Measurements from ENCODE around the gene LRP1B.

Gene LRP1B

DNA sequence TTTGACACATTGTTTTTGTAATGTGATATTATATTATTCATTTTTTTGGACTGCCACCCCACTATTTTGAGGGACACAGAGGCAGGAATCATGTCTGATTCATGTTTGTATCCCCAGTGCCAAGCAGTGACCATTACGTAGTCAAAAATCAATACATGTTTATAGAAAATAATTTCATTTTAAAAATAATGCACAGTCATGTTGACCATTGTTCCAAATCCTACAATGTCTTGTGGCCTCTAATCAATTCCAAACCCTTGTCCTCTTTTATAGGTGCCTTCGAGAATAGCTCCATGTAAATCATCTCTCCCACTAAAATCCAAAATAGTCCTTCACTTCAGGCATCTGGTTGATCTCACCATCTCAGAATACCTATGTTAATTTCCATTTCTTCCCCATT lies 454.7 kb downstream of the LRP1B start:
- no peak for DNase-seq (ENCODE audit: low spot score)

DNA sequence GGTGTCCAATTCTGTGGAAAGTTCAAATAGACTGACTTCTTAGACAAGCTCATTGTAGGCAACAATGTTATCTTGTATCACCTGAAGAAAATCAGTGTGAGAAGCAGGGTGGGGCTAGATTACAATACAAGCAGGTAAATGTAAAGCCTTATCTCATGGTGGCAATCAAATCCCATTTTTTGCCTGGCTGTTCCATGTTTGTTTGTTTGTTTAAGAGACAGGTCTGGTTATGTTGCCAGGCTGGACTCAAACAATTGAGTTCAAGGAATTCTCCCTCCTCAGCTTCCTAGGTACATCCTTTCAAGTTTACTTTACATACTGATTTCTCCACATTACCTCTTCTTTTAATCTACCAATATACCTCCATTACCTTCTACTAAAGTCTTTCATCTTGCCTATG lies 464.6 kb downstream of the LRP1B start:
- DNase-seq (ENCODE audit: low spot score), result no peak

DNA sequence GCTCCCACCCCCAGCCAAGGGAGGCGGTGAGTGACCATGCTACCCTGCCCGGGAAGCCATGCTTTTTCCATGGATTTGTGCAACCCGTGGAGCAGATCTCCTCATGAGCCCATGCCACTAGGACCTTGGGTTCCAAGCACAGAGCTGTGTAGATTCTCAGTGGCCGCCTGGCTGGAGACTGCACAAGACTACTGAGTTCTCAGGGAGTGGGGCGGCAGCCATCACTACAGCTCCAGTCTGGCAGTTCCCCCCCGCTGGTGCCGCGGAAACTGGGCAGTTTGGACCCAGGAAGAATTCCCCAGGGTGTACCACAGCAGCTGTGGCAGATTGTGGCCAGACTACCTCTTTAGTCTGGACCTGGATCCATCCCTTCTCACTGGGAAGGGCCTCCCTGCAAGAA lies 470.6 kb downstream of the LRP1B start:
- no peak for DNase-seq (ENCODE audit: low spot score)

DNA sequence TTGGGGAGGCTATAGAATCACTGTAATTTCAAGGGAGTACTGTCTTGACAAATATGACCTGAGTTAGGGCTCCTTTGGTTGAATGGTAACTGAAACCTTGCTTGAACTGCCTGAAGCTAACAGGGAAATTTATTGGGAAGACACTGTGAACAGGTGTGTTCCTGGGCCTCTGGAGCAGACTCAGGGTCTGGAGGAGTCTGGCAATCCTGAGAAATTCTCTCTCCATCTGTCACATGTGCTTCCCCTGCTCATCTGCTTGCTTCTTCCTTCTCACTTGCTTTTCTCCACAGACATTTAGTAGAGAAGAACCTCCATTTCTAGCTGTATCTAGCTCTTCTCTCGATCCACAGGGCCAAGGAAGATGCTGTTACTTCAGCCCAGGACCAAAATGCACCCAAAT lies 476.5 kb downstream of the LRP1B start:
- no peak for DNase-seq (ENCODE audit: low spot score)

DNA sequence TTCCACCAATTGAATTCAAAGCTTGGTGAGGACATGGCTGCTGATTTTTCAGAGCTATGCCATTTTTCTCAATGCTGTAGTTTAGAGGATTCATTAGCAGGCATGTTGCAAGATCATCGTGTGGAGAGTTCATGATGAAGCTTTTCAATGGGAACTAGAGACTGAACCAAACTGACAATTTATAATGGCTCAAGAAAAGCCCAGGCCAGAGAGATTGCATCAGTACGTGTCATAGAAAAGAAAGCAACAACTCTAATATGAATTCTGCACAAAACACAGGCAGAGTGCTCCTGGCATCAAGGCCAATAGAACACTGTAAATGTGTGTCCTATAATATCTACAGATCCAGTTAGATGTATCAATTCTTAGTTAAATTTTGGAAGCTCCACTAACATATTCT lies 477.6 kb downstream of the LRP1B start:
- DNase-seq (ENCODE audit: low spot score), result no peak

DNA sequence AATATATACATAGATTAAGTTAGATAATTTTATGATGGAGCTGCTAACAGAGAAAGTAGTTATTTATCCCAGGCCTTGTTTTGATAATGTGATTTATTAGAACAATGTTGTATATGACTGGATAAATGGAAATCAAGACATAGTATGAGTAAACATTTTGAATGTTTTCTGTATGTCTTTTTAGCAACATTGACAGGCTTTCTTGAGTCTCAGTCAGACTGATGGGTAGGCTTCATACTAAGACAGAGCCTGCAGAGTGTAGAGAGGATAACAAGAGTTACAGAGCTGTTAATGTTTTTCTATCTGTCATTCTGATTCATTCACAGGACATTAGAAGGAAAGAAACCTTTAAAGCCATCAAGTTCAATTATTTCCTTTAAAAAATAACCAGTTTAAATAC lies 478.5 kb downstream of the LRP1B start:
- DNase-seq (ENCODE audit: low spot score), result no peak

DNA sequence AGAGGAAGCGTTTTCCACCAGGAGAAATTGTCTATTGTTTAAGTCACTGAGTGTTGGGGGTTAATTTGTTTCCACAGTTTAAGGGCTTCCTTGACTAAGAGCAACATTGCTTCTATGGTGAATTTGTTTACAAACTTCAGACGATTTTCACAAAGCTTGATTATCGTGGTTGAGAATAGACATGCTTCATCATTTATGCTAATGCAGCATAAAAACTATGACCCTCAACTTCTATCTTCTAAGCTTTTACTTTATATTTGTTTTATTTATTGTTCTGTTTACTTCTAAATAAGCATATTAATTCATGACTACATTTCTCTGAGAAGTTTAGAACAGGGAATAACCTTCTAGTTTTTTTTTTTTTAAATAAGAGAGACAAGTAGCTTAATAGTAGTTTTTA lies 483.5 kb downstream of the LRP1B start:
- DNase-seq (ENCODE audit: low spot score), result no peak

DNA sequence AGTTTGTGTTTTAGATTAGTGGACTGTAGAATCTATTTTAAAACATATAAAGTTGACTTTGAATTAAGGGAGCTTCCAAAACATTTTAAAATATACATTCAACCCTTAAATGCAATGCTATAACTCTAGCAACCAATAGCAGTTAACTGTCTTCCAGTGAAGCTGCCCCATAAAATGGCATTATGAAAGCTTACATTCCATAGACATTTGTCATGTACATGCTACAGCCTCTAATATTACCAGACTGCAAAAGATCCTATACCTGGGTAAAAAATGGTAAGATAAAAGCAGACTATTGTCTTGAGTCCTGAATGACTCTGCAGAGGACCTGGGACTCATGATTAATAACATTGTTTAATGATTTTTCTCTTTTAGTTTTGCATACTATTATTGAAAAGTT lies 489.4 kb downstream of the LRP1B start:
- DNase-seq (ENCODE audit: low spot score), result no peak

DNA sequence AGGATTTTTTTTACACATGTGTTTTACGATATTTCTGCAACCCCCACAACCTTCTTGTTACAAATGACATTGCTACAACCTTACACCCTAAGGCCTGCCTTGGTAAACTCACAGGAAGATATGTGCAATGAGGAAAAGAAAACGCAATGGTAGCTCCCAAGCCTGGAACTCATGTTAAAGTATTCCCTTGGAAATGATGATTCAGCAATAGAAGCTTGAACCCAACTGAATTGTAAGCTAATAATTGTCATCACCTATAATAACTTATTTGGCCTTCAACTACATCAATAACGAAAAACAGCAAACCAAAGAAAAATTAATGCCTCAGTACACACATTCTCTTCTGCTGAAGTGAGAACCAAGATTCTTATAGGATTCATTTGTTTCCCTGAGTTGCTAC lies 491.0 kb downstream of the LRP1B start:
- DNase-seq (ENCODE audit: low spot score), result no peak

DNA sequence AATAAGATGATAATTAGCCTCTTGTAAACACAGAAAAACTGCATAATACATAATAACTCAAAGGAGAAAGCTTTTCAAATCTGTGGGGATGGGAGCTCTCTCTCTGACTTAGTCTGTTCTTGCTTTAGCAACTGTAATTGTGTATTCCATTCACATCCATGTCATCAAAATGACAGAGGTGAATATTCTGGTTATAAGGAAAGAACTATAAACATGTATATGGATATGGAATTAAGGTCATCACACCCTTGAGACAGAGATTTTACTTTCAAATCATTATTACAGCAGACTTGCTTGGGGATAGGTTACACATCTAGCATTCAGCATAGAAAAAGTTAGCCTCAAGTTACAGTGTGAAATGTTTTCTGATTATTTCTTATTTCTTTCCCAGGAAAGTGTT lies 497.7 kb downstream of the LRP1B start:
- no peak for DNase-seq (ENCODE audit: low spot score)

DNA sequence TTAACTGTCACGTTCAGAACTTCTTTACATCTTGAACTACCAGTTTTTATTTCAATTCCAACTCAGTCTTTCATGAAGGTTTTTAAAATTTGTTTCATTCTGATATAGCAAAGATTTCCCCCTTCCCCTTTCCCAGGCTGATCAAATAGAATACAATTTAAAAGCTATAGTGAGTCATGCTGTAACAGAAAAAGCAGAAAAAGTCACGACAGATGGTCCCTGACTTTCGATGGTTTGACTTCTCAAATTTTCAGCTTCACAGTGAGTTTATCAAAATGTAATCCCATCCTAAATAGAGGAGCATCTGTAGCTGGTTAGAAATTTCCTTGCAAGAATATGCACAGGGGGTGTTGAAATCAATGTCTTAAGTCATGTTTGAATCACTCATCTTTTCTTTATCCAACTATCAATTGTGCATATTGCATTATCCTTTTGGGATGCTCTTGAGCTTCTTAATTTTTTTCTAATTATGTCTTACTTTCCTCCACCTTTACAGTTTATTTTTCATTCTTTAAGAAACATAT lies 500.3 kb downstream of the LRP1B start:
- no peak for DNase-seq (ENCODE audit: low spot score)

DNA sequence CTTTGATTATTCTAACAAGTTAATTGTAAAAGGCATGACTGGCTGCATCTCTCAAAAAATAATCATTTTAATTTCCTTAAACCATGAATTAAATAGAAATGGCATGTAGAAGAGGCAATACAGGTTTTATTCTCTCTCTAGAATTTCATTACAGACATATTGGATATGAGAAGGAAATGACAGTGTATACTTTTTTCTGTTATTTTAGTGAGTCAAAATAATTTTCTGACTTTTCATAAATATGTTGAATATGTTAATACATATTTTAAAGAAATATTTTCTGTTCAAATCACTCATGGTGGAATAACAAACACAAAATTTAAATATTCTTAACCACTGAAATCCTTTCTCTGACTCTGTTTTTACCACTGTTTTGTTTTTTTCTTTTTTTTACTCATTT lies 510.4 kb downstream of the LRP1B start:
- DNase-seq (ENCODE audit: low spot score), result no peak

DNA sequence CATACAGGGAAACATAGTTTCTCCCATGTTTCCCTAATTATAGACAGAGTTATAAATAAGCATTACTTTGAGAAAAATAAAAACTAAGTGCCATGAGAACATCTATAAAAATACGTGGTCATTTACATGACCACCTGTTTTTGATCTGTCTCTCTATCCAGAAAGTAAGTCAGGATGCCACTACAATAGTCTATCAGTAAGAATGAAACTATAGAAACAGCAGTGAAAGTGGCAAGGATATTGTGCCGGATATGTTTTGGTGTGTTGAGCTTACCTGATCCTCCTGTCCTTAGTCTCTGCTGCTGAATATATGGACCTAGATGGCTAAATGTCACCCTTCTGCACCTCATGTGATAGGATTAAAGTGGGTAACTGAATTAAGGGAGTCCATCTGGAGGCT lies 512.4 kb downstream of the LRP1B start:
- no peak for DNase-seq (ENCODE audit: low spot score)

DNA sequence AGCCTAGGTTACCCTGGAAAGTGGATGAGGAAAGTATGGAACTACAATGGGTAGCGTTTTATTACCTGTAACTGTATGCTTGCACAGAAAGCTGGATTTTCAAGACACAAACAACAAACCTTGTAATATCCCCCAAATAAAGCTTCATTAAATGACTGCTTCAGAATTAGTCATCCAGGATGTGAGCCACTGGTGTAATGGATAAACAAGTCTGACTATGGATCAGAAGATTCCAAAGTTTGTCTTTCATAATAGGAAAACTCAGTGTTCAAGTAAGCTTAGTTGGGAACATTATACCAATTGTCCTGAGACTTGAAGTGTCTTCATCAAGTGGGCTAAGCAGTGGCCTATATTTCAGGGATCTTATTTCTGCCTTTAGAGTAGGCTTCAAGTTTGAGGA lies 518.8 kb downstream of the LRP1B start:
- no peak for DNase-seq (ENCODE audit: low spot score)

DNA sequence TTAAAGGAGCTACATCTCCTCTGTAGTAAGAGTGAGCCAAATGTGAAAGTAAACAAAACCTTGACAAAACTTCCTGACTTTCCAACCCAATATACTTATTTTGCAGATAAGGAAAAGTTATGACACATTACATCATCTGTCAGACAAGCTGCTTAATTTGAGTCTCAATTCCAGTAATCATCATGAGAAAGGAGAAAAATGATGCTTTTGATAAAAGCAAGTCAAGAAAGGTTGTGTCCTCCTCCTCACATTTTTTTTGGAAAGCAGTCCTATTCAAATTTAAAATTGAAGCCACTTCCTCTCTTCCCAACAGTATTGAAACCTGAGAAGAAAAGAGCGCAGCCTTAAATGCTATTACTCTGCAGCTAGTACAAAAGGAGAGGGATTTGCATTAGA lies 519.6 kb downstream of the LRP1B start:
- no peak for DNase-seq (ENCODE audit: low spot score)

DNA sequence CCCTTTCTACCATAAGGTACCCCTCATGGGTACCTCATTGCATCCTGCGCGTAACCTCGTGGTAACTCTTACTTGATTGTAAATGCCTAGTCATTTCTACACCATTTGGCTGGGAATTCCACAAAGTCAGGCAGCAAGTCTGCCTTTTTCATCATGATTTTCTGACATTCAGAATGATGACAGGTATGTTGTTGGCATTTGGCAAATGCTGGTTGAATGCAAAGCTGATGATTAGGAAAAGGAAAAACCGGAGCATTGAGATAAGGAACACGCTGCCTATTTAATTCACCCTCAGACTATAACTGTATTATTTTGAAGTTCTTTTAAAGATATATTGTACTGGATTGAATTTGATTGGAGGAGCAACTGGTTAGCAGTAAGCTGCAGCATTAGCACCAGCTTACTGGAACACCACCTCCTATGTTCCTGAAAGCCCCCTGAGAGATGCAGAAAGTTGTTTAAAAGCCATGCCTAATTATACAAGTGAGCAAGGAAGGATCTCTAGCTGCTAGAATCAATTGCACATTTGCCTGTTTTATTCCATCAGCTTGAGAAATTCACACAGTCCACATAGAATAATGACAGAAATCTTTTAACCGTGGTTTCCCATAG lies 520.1 kb downstream of the LRP1B start:
- no peak for DNase-seq (ENCODE audit: low spot score)

DNA sequence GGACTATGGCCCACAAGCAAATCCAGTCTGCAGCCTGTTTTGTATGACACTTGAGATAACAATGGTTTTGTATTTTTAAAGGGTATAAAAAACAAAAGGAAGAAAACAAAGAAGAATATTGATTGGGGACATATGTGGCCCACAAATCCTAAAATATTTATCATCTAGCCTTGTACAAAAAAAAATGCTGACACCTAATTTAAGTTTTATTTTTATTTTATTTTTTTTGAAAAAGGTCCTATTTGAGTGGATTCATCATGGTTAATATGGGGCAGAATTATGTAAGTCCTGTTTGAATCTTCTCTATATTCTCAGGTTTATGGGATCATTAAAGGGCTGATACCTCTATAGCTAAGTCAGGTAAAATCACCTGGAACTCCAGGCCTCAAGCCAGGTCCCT lies 525.7 kb downstream of the LRP1B start:
- DNase-seq (ENCODE audit: low spot score), result no peak

DNA sequence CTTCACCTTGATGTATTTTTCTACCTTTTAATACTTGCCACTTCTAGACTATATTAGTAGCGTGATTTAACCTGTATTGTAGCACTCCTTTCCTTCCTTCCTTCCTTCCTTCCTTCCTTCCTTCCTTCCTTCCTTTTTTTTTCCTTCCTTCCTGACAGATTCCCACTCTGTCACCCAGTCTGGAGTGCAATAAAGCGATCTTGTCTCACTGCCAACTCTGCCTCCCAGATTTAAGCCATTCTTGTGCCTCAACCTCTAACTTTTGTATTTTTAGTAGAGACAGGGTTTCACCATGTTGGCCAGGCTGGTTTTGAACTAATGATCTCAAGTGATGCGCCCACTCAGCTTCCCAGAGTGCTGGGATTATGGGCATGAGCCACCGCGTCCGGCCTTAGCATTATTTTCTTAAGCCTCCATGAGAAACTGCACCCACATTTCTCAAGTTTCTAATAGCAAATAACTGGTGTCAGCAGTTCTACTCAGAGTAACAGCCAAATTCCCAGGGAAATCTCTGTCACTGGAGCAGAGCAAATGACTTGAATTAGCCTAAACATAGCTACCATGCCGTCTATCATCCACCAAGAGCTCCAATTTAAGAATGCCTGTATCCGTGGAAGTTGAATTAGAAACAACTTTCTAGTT lies 529.2 kb downstream of the LRP1B start:
- no peak for DNase-seq (ENCODE audit: low spot score)

DNA sequence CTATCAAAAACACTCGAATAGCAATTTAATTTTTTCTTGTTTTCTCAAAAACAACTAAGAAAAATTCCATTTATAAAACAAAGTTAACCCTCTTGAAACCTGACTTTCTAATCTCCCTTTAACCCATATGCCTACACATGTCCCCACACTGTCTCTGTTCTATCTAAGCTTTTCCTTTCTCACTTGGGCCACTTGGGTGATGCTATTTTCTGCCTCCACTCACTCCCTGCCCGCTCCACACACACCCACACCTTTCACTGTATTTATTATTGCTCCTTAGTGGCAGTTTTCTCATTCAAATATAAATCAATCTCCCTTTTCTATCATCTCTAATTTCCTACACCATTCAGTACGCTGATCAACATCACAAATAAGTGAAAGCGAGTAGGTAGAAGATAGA lies 531.1 kb downstream of the LRP1B start:
- no peak for DNase-seq (ENCODE audit: low spot score)

DNA sequence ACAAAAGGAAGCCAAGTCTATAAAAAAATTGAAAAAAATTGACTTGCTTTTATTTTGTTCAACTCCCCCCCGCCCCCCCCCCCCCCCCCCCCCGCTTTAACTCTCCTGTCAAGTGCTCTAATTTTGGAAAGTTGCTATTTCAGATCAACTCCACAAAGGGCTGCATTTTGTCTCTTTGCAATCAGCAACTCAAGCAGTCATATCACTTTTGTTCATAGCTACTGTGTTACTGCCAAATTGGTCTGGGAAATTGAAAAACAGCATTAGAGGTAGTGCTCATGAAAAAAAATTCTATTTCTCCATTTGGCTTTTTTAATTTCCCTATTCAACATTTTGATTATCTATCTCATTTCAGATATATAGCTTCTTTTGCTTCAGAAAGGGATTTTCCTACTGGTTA lies 531.8 kb downstream of the LRP1B start:
- no peak for DNase-seq (ENCODE audit: low spot score)

DNA sequence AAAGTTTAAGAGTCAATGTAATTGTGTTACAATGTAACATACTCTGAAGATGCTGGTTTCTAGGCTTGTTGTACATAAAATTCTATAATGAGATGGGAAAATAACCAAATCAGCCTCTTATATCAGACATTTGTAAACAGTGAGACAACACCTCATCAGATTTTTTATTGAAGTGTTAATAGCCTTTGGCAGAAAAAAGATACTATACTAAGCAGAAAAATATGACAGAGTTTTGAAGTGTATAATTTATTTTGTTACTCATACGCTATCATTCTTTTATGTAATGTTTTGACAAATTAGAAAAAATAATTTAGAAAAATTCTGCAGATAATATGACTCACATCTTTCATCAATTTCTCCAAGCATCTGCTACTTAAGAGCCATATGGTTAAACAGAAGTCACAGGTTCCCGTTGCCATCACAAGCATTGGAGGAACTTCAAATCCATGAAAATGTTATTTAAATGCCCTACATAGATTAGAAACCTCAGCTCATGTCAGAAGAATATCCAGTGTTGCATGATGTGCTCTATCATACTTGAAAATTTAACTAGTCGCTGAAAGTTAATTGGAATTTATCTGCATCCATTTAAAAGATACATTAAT lies 535.4 kb downstream of the LRP1B start:
- DNase-seq (ENCODE audit: low spot score), result no peak

DNA sequence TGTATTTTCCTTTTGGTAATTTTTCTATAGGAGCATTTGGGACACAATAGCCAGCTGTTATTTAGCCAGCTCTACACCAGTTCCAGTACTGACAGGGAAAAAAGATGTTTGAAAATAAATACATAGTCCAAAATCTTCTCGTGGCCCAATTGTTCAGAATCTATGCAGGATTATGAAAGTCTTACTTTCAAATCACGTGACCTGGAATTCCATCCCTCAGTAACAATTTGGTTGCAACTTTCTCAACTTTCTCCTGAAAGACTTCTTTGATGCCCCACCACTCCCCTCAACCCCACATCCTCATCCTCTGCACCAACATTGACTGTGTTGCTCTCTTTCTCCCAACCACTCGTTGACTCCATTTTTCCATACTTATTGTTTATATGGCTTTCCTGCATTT lies 539.0 kb downstream of the LRP1B start:
- no peak for DNase-seq (ENCODE audit: low spot score)

DNA sequence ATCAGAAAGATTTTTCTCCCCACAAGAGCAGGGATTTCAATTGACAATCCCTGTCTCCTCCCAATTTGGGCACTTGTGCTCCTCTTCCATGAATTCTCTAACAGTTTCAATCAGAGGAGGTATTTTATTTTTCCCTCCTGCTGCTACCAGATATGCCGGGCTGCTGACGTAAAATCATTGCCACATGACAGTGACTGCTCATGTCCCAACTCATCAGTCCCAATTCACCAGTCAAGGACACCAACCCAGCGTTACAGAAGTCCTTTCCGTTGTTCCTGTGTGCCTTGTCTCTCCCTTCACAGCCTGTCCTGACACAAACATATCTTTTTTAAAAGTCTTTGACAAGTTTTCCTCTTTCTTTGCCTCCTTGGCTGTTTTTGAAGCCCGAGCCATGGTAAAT lies 540.2 kb downstream of the LRP1B start:
- no peak for DNase-seq (ENCODE audit: low spot score)

DNA sequence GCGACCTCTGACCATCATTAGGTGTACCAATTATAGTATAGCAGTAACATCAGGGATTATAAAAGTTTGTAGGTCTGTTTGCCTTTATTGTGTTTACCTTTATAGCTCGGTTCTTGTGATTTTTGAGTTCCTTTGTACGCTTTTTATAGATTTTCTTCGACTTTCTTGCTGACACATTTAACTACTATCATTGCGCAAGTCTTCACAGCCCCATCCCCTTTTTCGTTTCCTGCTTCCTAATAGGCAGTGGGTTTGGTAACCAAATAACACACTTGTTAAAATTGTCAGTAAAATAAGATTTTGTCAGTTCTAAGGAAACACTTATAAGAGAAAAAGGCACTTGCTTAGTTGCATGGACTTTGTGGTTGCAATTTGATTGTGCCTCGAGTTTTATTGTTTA lies 541.5 kb downstream of the LRP1B start:
- DNase-seq (ENCODE audit: low spot score), result no peak

Data from left forelimb (tissue), 1 donor.